ENCODE data around the gene WDR74. TPM values are rescaled to one million over a fixed set of nuclear protein-coding genes. Genes with fewer than 3 reads are reported as not detected.

Gene WDR74
- total and polyA plus RNA-seq, 9 of the 15 experiments (the other 6 are each of a cell fraction or from before 2014, with no cell fraction given) = 32.7 to 210 (median 114) TPM

- TF ChIP-seq TSHZ1 (CRISPR knock-in tag; IDR thresholded peaks at IDR 0.05) = no peak
- no peak for TF ChIP-seq ZNF551 (CRISPR knock-in tag; IDR thresholded peaks at IDR 0.05)
- no peak for TF ChIP-seq EWSR1 (IDR thresholded peaks at IDR 0.05; ENCODE audit: borderline replicate concordance, low read depth, partially characterized antibody)
- TF ChIP-seq CEBPB (tag; IDR thresholded peaks at IDR 0.05) = 0 out of 2 replicates have a peak, but pooled peaks have one; percentile 16
- no peak for TF ChIP-seq CBX8 (IDR thresholded peaks at IDR 0.05; ENCODE audit: borderline replicate concordance, extremely low read depth, low read depth, low read length, poor library complexity, severe bottlenecking)
- TF ChIP-seq HNRNPUL1 (IDR thresholded peaks at IDR 0.05; ENCODE audit: low read length) = no peak
- TF ChIP-seq DEAF1 (CRISPR knock-in tag; IDR thresholded peaks at IDR 0.05) = no peak; the same call in 1 of the 2 replicates
- no peak for TF ChIP-seq SREBF1 (IDR thresholded peaks at IDR 0.05; ENCODE audit: borderline replicate concordance, low read depth, low read length)
- TF ChIP-seq POLR3G (IDR thresholded peaks at IDR 0.05; ENCODE audit: extremely low read depth, insufficient read length, insufficient replicate concordance) = no peak
- TF ChIP-seq TCF3 (CRISPR knock-in tag; IDR thresholded peaks at IDR 0.05) = no peak
- TF ChIP-seq SRSF3 (IDR thresholded peaks at IDR 0.05; ENCODE audit: insufficient read depth, low read length) = no peak
- TF ChIP-seq ZNF133 (CRISPR knock-in tag; IDR thresholded peaks at IDR 0.05) = no peak
- TF ChIP-seq TARDBP (IDR thresholded peaks at IDR 0.05) = peak; percentile 57; the same call in 1 of the 2 replicates
- TF ChIP-seq MCM5 (IDR thresholded peaks at IDR 0.05; ENCODE audit: low read depth) = no peak
- peak; percentile 83 for TF ChIP-seq GMEB1 (CRISPR knock-in tag; IDR thresholded peaks at IDR 0.05)
- no peak; the same call in 1 of the 2 replicates for TF ChIP-seq ZNF282 (CRISPR knock-in tag; IDR thresholded peaks at IDR 0.05)
- TF ChIP-seq ERF (CRISPR knock-in tag; IDR thresholded peaks at IDR 0.05) = 0 out of 2 replicates have a peak, but pooled peaks have one; percentile 30
- TF ChIP-seq ZNF445 (CRISPR knock-in tag; IDR thresholded peaks at IDR 0.05; ENCODE audit: low read depth) = no peak
- peak; percentile 82 for TF ChIP-seq KLF13 (tag; IDR thresholded peaks at IDR 0.05; ENCODE audit: borderline replicate concordance, low read depth)
- no peak for TF ChIP-seq ZNF77 (CRISPR knock-in tag; IDR thresholded peaks at IDR 0.05)
- peak; percentile 100 for TF ChIP-seq KDM5B (IDR thresholded peaks at IDR 0.05; ENCODE audit: insufficient replicate concordance, low read depth, low read length)
- TF ChIP-seq ZNF354B (CRISPR knock-in tag; IDR thresholded peaks at IDR 0.05) = no peak
These were observed 34.1 kb downstream of the WDR74 start, which contains the start of gene NXF1 (continued) for GRCh38 chr11:62805076-62805892.

Data from K562 (cell line).